AG20443 (cell line): ENCODE results near the gene ZBTB7B.

Source experiments
- DNase-seq: peaks from one replicate; pipeline ENCODE4 v3.0.0; 2012; ENCODE audit warnings: low spot score, mixed read lengths

ZBTB7B gene

GRCh38 chr1:155003766-155004351, 1.3 kb downstream of the ZBTB7B start:
- DNase-seq: peak; percentile 49

GRCh38 chr1:155004352-155005075, 1.9 kb downstream of the ZBTB7B start:
- DNase-seq: no peak

GRCh38 chr1:155005076-155006011, 2.7 kb downstream of the ZBTB7B start:
- DNase-seq: peak; percentile 43

- DNase-seq: no peak
Measured at GRCh38 chr1:155006601-155007101, 4.0 kb downstream of the ZBTB7B start.

GRCh38 chr1:155007251-155007828, 4.7 kb downstream of the ZBTB7B start:
- no peak for DNase-seq

GRCh38 chr1:155008015-155008941, 5.7 kb downstream of the ZBTB7B start:
- no peak for DNase-seq

- DNase-seq: no peak
Measured at GRCh38 chr1:155009221-155009711, 6.7 kb downstream of the ZBTB7B start.

GRCh38 chr1:155009742-155010141, 7.1 kb downstream of the ZBTB7B start:
- DNase-seq: no peak

GRCh38 chr1:155010211-155010918, 7.8 kb downstream of the ZBTB7B start:
- DNase-seq: no peak

GRCh38 chr1:155011004-155011416, 8.4 kb downstream of the ZBTB7B start:
- no peak for DNase-seq

GRCh38 chr1:155011437-155012025, 8.9 kb downstream of the ZBTB7B start:
- no peak for DNase-seq

- DNase-seq: peak; percentile 68
Measured at GRCh38 chr1:155012026-155012546, 9.5 kb downstream of the ZBTB7B start.

- no peak for DNase-seq
Measured at GRCh38 chr1:155012776-155013602, 10.4 kb downstream of the ZBTB7B start.

- DNase-seq: no peak
Measured at GRCh38 chr1:155013632-155014031, 11.0 kb downstream of the ZBTB7B start.

GRCh38 chr1:155014709-155015508, 12.3 kb downstream of the ZBTB7B start:
- no peak for DNase-seq

- no peak for DNase-seq
Measured at GRCh38 chr1:155015527-155016230, 13.1 kb downstream of the ZBTB7B start.

- DNase-seq: no peak
Measured at GRCh38 chr1:155016231-155016831, 13.7 kb downstream of the ZBTB7B start.
